Activated CD4-positive, alpha-beta T cell treated with anti-CD3 and anti-CD28 coated beads for 36 hours (primary cell): Measurements from ENCODE around the gene C2CD4D. TPM values are rescaled to one million over a fixed set of nuclear protein-coding genes. Genes with fewer than 3 reads are reported as not detected.

Experiments used
- ATAC-seq: fragments of 200-7000 bp; cut with Tn5 transposase; one replicate; pipeline ENCODE4 v1.10.0; 2021; ENCODE audit warnings: mild to moderate bottlenecking, moderate library complexity
- CTCF ChIA-PET: fragments of 350-600 bp; sonication (Branson Sonifier 250); formaldehyde crosslinking; loops from one replicate; lab custom pipeline; 2021; ENCODE audit warnings: antibody characterized with exemption; lab: Charles Lee
- POLR2A ChIA-PET: fragments of 350-600 bp; sonication (Branson Sonifier 250); formaldehyde crosslinking; loops from one replicate; lab custom pipeline; 2021; ENCODE audit warnings: antibody characterized with exemption, inconsistent platforms; lab: Charles Lee
- DNase-seq: peaks from one replicate; pipeline ENCODE4 v3.0.0-alpha.2; 2020
- H3K27ac Mint-ChIP-seq: one replicate; pipeline ENCODE4 v1.8.0; 2021; ENCODE audit warnings: mixed read lengths
- H3K27me3 Mint-ChIP-seq: one replicate; pipeline ENCODE4 v1.8.0; 2021; ENCODE audit warnings: mixed read lengths
- H3K36me3 Mint-ChIP-seq: one replicate; pipeline ENCODE4 v1.8.0; 2021; ENCODE audit warnings: low read depth, mixed read lengths
- H3K4me1 Mint-ChIP-seq: one replicate; pipeline ENCODE4 v1.8.0; 2021; ENCODE audit warnings: mixed read lengths
- H3K4me3 Mint-ChIP-seq: one replicate; pipeline ENCODE4 v1.8.0; 2021; ENCODE audit warnings: mild to moderate bottlenecking, moderate library complexity, mixed read lengths
- H3K9me3 Mint-ChIP-seq: one replicate; pipeline ENCODE4 v1.8.0; 2021; ENCODE audit warnings: low read depth, mixed read lengths
- intact Hi-C, 2 experiments: fragments of 100-400 bp; cut with DNase I in 1 of 2; cut with micrococcal nuclease in 1 of 2; formaldehyde crosslinking; loops; one replicate each; pipeline versions ENCODE4 v1.14.2 to v1.15.1; 2022 to 2024; cut with DNase I, micrococcal nuclease
- total RNA-seq, 2 experiments: library from RNA; stranded (reverse); gene quantifications; one replicate each; pipeline ENCODE4 v1.2.3, GENCODE V29; 2021

C2CD4D gene
- total RNA-seq, 2 experiments from 2014 or later, result 2.1 to 2.4 TPM

DNA sequence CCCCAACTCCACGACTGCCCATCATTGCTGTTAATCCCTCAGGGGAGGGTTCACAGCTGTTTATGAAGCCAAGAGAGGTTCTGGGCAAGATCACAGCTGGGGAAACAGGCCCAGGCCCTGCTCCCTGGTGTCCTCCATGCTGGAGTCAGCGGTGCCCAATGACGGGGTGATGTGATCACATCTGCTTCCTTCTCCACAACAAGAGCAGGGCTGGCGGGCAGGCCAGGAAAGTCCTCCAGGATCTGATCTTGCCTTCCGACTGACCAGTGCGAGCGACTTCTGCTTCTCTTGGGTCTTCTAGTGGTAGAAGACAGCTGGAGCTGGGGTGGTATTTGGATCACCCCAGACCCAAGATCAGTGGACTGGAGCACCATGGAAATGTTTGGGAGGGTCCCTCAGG is 33.5 kb downstream of the C2CD4D start:
- no peaks in the 10 kb centered on the region for H3K4me1 Mint-ChIP-seq
- POLR2A ChIA-PET, result no interaction called here
- no peaks in the 10 kb centered on the region for H3K9me3 Mint-ChIP-seq
- H3K27me3 Mint-ChIP-seq, result no peaks in the 10 kb centered on the region
- CTCF ChIA-PET, result interaction anchor here (0.5 kb wide), 1 partner anchor 494 kb away, joined by 3 read pairs; no protein-coding TSS in a partner anchor
- DNase-seq (no peak), ATAC-seq (no peak)
- no peaks in the 10 kb centered on the region for H3K36me3 Mint-ChIP-seq
- no peak overlapping the region for H3K27ac Mint-ChIP-seq
- intact Hi-C loops, result no loop called here
- H3K4me3 Mint-ChIP-seq, result no peak overlapping the region

GRCh38 chr1:151805066-151805820 is 34.4 kb downstream of the C2CD4D start, which contains the start of gene LINGO4:
LINGO4 (minus strand) TSS chr1:151805419; CDS start chr1:151802704, 2,715 bp downstream.
- ChIA-PET CTCF (interaction anchor here (1.0 to 1.1 kb wide), 2 partner anchors 16 to 43 kb away, joined by 3 read pairs; no protein-coding TSS in a partner anchor), POLR2A (no interaction called here)
- peaks cover 3% of the 10 kb centered on the region for H3K4me1 Mint-ChIP-seq
- intact Hi-C loops, result no loop called here
- no peak for DNase-seq
- no peak within 1 kb of the TSS for H3K4me3 Mint-ChIP-seq
- H3K27ac Mint-ChIP-seq, result no peak within 1 kb of the TSS
- ATAC-seq, result no peak
- no peaks in the 10 kb centered on the region for H3K9me3 Mint-ChIP-seq
- no peaks in the 10 kb centered on the region for H3K27me3 Mint-ChIP-seq
- H3K36me3 Mint-ChIP-seq, result no peaks in the 10 kb centered on the region

DNA sequence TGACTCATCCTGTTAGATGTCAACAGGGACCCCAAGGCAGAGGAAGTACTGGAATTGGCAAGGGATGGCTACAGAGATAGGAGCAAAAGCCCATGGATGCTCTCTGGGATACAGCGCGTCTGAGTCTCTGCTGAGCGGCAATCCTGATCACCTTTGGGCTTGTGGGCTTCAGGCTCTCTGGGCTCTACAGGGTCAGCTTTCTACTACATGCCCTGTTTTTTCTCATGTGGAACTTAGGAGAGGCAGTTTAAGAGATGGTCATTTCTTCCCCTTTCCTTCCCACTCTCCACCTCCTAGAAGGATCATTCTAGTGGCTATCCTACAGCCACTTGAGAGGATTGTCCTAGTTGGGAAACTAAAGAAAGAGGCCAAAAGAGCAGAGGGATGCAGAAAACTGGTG is 35.7 kb downstream of the C2CD4D start:
- Mint-ChIP-seq H3K4me3 (no peak overlapping the region), H3K4me1 (peaks cover 3% of the 10 kb centered on the region), H3K27me3 (no peaks in the 10 kb centered on the region), H3K9me3 (no peaks in the 10 kb centered on the region), H3K27ac (no peak overlapping the region), H3K36me3 (no peaks in the 10 kb centered on the region)
- ChIA-PET CTCF (interaction anchor here (0.7 to 1.1 kb wide), 3 partner anchors 14 to 98 kb away, joined by 3 to 4 read pairs (median 3); no protein-coding TSS in a partner anchor), POLR2A (no interaction called here)
- DNase-seq (no peak), ATAC-seq (no peak)
- intact Hi-C loops, result no loop called here

- ChIA-PET POLR2A (no interaction called here), CTCF (interaction anchor here (0.7 to 1.4 kb wide), 2 partner anchors 13 to 162 kb away, joined by 3 to 10 read pairs; partner anchors contain the start of gene TDRKH)
- no peak overlapping the region for H3K27ac Mint-ChIP-seq
- H3K4me1 Mint-ChIP-seq, result peaks cover 3% of the 10 kb centered on the region
- no peak overlapping the region for H3K4me3 Mint-ChIP-seq
- ATAC-seq, result no peak
- no peaks in the 10 kb centered on the region for H3K27me3 Mint-ChIP-seq
- no peak for DNase-seq
- H3K36me3 Mint-ChIP-seq, result no peaks in the 10 kb centered on the region
- intact Hi-C loops, result no loop called here
- H3K9me3 Mint-ChIP-seq, result no peaks in the 10 kb centered on the region
Measured at GRCh38 chr1:151803164-151803563, 36.5 kb downstream of the C2CD4D start.

- H3K36me3 Mint-ChIP-seq, result no peaks in the 10 kb centered on the region
- ChIA-PET POLR2A (no interaction called here), CTCF (interaction anchor here (1.4 kb wide), 1 partner anchor 13 kb away, joined by 10 read pairs; the partner anchor contains the start of gene TDRKH)
- DNase-seq (no peak), ATAC-seq (no peak)
- H3K9me3 Mint-ChIP-seq, result no peaks in the 10 kb centered on the region
- H3K27ac Mint-ChIP-seq, result no peak overlapping the region
- peaks cover 3% of the 10 kb centered on the region for H3K4me1 Mint-ChIP-seq
- no peak overlapping the region for H3K4me3 Mint-ChIP-seq
- no peaks in the 10 kb centered on the region for H3K27me3 Mint-ChIP-seq
- intact Hi-C loops, result no loop called here
Measured at GRCh38 chr1:151802372-151802771, 37.2 kb downstream of the C2CD4D start.

GRCh38 chr1:151801846-151802245 is 37.8 kb downstream of the C2CD4D start:
- H3K27ac Mint-ChIP-seq, result no peak overlapping the region
- CTCF ChIA-PET, result interaction anchor here (1.4 kb wide), 1 partner anchor 12 kb away, joined by 10 read pairs; the partner anchor contains the start of gene TDRKH
- peaks cover 3% of the 10 kb centered on the region for H3K4me1 Mint-ChIP-seq
- H3K27me3 Mint-ChIP-seq, result no peaks in the 10 kb centered on the region
- no peak for DNase-seq
- H3K4me3 Mint-ChIP-seq, result no peak overlapping the region
- no peaks in the 10 kb centered on the region for H3K36me3 Mint-ChIP-seq
- POLR2A ChIA-PET, result no interaction called here
- H3K9me3 Mint-ChIP-seq, result no peaks in the 10 kb centered on the region
- intact Hi-C loops, result no loop called here
- no peak for ATAC-seq

DNA sequence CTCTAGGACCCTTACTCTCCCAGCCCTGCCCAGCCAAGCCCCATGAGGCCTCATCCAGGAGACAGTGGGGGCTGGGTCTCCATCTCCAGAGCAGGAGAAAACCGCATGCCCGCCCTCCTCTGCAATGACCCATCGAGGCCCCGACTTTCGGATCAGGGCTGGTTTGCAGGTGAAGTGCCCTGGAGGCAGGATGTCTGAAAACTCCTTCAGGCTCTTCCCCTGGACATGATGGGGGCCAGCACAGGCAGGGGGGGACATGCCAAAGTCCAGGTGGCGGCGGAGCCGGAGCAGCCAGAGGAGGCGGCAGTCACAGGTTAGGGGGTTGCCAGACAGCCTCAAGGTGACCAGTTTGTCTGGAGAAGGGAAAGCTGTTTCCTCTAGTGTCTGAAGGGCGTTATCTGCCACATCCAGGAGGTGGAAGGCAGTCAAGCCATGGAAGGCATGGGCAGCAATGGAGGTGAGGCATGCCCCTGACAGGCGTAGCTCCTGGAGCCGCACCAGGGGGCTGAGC is 38.3 kb downstream of the C2CD4D start:
- CTCF ChIA-PET, result interaction anchor here (0.5 to 1.2 kb wide), 2 partner anchors 11 to 210 kb away, joined by 4 read pairs; partner anchors contain the start of gene TDRKH
- Mint-ChIP-seq H3K27ac (no peak overlapping the region), H3K27me3 (no peaks in the 10 kb centered on the region), H3K9me3 (no peaks in the 10 kb centered on the region), H3K4me3 (no peak overlapping the region), H3K4me1 (peaks cover 3% of the 10 kb centered on the region), H3K36me3 (no peaks in the 10 kb centered on the region)
- intact Hi-C loops, result no loop called here
- no peak for ATAC-seq
- no peak for DNase-seq
- POLR2A ChIA-PET, result no interaction called here

DNA sequence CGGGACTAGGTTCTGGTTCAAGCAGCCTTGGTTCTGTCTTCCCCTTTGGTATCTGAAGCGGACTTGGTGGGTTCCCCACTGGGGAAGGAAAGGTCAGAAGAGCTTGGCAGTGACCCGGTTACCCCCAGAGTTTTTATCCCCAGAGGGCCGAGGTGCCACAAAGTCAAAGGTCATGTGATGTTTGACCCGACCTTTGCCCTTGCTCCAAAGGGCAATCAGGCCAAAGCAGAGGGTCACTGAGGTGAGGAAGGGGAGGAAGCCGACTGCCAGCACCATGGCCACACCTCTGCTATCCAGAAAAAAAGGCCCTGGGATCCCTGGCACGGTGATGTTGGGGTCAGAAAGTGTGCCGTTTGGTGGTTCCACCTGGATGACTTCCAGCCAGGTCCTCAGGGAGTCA is 38.8 kb downstream of the C2CD4D start:
- intact Hi-C loops, result no loop called here
- Mint-ChIP-seq H3K27ac (no peak overlapping the region), H3K4me3 (no peak overlapping the region), H3K9me3 (no peaks in the 10 kb centered on the region), H3K4me1 (peaks cover 3% of the 10 kb centered on the region), H3K36me3 (no peaks in the 10 kb centered on the region), H3K27me3 (no peaks in the 10 kb centered on the region)
- DNase-seq (no peak), ATAC-seq (no peak)
- ChIA-PET POLR2A (no interaction called here), CTCF (interaction anchor here (0.5 to 1.2 kb wide), 4 partner anchors 10 to 210 kb away, joined by 3 to 4 read pairs (median 4); partner anchors contain the start of gene TDRKH)

- Mint-ChIP-seq H3K36me3 (peaks cover under 1% of the 10 kb centered on the region), H3K4me1 (peaks cover 3% of the 10 kb centered on the region), H3K4me3 (no peak overlapping the region), H3K27me3 (no peaks in the 10 kb centered on the region), H3K9me3 (no peaks in the 10 kb centered on the region), H3K27ac (peak overlapping the region; percentile 30)
- POLR2A ChIA-PET, result interaction anchor here (0.6 kb wide), 1 partner anchor 21 kb away, joined by 3 read pairs; no protein-coding TSS in a partner anchor
- CTCF ChIA-PET, result interaction anchor here (0.5 to 1.6 kb wide), 3 partner anchors 8 to 173 kb away, joined by 3 to 4 read pairs (median 3); no protein-coding TSS in a partner anchor
- ATAC-seq (no peak), DNase-seq (no peak)
- intact Hi-C loops, result no loop called here
Measured at GRCh38 chr1:151799179-151800022, 40.2 kb downstream of the C2CD4D start.

DNA sequence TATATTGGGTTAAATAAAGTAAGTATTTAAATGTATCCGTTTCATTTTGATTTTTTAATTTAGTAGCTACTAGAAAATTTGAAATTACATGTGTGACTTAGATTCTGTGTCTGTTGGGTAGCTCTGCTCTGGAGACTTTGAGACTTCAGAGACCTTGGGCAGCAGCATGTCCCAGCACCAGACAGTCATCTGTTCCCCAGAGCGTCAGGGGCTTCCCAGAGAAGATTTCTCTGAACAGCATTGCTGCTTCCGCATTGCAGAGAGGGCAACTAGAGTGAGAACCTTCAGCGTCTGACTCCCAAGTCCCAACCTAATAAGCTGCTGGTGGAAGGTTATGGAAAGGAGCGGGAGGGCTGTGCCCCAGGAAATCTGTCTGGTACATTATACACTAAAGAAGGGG is 41.0 kb downstream of the C2CD4D start:
- CTCF ChIA-PET, result interaction anchor here (0.8 to 1.6 kb wide), 4 partner anchors 9 to 108 kb away, joined by 3 to 4 read pairs (median 3); no protein-coding TSS in a partner anchor
- H3K36me3 Mint-ChIP-seq, result peaks cover 3% of the 10 kb centered on the region
- H3K27ac Mint-ChIP-seq, result no peak overlapping the region
- POLR2A ChIA-PET, result no interaction called here
- no peaks in the 10 kb centered on the region for H3K27me3 Mint-ChIP-seq
- DNase-seq (no peak), ATAC-seq (no peak)
- H3K4me1 Mint-ChIP-seq, result peaks cover 3% of the 10 kb centered on the region
- H3K4me3 Mint-ChIP-seq, result no peak overlapping the region
- no peaks in the 10 kb centered on the region for H3K9me3 Mint-ChIP-seq
- intact Hi-C loops, result no loop called here
